Upper lobe of left lung (tissue), 6 donors: ENCODE measurements around the gene POR. TPM values are rescaled to one million over a fixed set of nuclear protein-coding genes. Genes with fewer than 3 reads are reported as not detected.

Experiments used
- ATAC-seq, 2 donors: fragments of 200-7000 bp; cut with Tn5 transposase; one replicate each; pipeline ENCODE4 v1.9.1; 2022; ENCODE audit warnings: mild to moderate bottlenecking in 2 of 2, moderate library complexity in 2 of 2; ENCODE audit not compliant: low FRiP score in 2 of 2
- DNase-seq, 2 donors: peaks; one replicate each; pipeline ENCODE4 v3.0.0-alpha.2; 2019 to 2020
- H3K27ac ChIP-seq, 4 donors: fragments of 200-600 bp; sonication (generic); one replicate each; pipeline ENCODE4 v1.5.1; 2016 to 2019
- H3K27me3 ChIP-seq, 4 donors: fragments of 200-600 bp; sonication (generic); one replicate each; pipeline ENCODE4 v1.5.1; 2017 to 2019
- H3K36me3 ChIP-seq, 4 donors: fragments of 200-600 bp; sonication (generic); one replicate each; pipeline ENCODE4 v1.5.1; 2016 to 2019
- H3K4me1 ChIP-seq, 4 donors: fragments of 200-600 bp; sonication (generic); one replicate each; pipeline ENCODE4 v1.5.1; 2018 to 2019
- H3K4me3 ChIP-seq, 4 donors: fragments of 200-600 bp; sonication (generic); one replicate each; pipeline ENCODE4 v1.5.1; 2017 to 2019; ENCODE audit warnings: mild to moderate bottlenecking in 2 of 4, moderate library complexity in 1 of 4
- H3K9me3 ChIP-seq, 4 donors: fragments of 200-600 bp; sonication (generic); one replicate each; pipeline ENCODE4 v1.5.1; 2018 to 2019
- EP300 ChIP-seq, 4 donors: sonication (generic); formaldehyde crosslinking; IDR thresholded peaks; one replicate each; pipeline ENCODE4 v1.5.1; 2017; ENCODE audit warnings: antibody characterized with exemption in 4 of 4, control low read depth in 2 of 4
- POLR2A ChIP-seq, 4 donors: fragments of 450-650 bp; IDR thresholded peaks; one replicate each; pipeline ENCODE4 v1.5.1; 2016 to 2017; ENCODE audit warnings: antibody characterized with exemption in 4 of 4, mild to moderate bottlenecking in 2 of 4
- POLR2AphosphoS5 ChIP-seq, 2 donors: sonication (generic); formaldehyde crosslinking; IDR thresholded peaks; one replicate each; pipeline ENCODE4 v1.5.1; 2017; ENCODE audit warnings: antibody characterized with exemption in 2 of 2
- WGBS, 2 donors: methylation state at CpG; one replicate each; pipeline ENCODE4 v1.1.5; 2017 to 2018; 5-methylcytosine and 5-hydroxymethylcytosine counted together
- total RNA-seq, 6 donors: library from RNA; depleted of rRNA in 4 of 6; stranded (reverse); fragments of >200 nt in 4 of 6; gene quantifications; one replicate each; pipeline versions ENCODE4 v1.1.0 to v1.2.1, GENCODE V29; 2016 to 2021
- TF ChIP-seq, protein P1 (sequence below), 6 experiments: fragments of 450-650 bp in 4 of 6; fragments of 200-600 bp in 2 of 6; sonication (generic) in 2 of 6; IDR thresholded peaks; one replicate each; pipeline ENCODE4 v1.5.1; 2016 to 2019; ENCODE audit warnings: antibody characterized with exemption in 6 of 6
- donor health status: DM: no; HTN: no; CAD: no; lungs with moderate emphysema.
- donor health status: DM: no; HTN: yes; CAD: no; lungs with severe emphysema.

Gene POR
- total RNA-seq, 6 donors from 2014 or later, result 107 to 257 (median 194) TPM

DNA sequence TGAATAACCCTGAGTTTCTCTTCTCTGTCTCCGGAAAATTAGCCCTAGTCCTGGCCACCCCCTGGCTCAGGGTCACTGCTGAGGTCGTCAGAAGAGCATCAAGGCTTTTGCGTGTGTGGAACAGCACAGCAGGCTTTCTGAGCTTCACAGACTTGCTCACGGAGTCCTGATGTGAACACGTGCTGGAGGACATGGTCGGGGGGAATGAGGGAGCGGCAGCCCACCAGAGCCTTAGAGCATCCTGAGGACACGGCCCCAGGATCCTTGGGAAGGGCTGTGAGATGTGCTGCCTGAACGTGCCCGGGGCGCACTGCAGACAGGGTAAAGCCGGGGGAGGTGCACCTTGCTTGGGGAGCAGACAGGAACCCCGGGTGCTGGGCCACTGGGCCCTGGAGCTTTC is 50.7 kb downstream of the POR start:
- H3K27ac ChIP-seq, result peak overlapping the region; percentile 64 to 82 (median 81)
- WGBS, 2 donors, result 87 to 91% methylated on average over 11 to 12 of the region's 13 CpGs
- DNase-seq (no peak), ATAC-seq (no peak)
- H3K4me3 ChIP-seq, result no peak overlapping the region
- peaks cover 0 to 33% (median 1%) of the 10 kb centered on the region in 4 donors for H3K36me3 ChIP-seq
- no peaks in the 10 kb centered on the region for H3K27me3 ChIP-seq
- TF ChIP-seq POLR2A (IDR thresholded peaks at IDR 0.05) (no peak), EP300 (IDR thresholded peaks at IDR 0.05) (no peak), POLR2AphosphoS5 (IDR thresholded peaks at IDR 0.05) (no peak)
- TF ChIP-seq, protein P1, sequence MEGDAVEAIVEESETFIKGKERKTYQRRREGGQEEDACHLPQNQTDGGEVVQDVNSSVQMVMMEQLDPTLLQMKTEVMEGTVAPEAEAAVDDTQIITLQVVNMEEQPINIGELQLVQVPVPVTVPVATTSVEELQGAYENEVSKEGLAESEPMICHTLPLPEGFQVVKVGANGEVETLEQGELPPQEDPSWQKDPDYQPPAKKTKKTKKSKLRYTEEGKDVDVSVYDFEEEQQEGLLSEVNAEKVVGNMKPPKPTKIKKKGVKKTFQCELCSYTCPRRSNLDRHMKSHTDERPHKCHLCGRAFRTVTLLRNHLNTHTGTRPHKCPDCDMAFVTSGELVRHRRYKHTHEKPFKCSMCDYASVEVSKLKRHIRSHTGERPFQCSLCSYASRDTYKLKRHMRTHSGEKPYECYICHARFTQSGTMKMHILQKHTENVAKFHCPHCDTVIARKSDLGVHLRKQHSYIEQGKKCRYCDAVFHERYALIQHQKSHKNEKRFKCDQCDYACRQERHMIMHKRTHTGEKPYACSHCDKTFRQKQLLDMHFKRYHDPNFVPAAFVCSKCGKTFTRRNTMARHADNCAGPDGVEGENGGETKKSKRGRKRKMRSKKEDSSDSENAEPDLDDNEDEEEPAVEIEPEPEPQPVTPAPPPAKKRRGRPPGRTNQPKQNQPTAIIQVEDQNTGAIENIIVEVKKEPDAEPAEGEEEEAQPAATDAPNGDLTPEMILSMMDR (IDR thresholded peaks at IDR 0.05), result no peak
- no peaks in the 10 kb centered on the region for H3K9me3 ChIP-seq
- peaks cover 21 to 46% (median 30%) of the 10 kb centered on the region in 4 donors for H3K4me1 ChIP-seq

DNA sequence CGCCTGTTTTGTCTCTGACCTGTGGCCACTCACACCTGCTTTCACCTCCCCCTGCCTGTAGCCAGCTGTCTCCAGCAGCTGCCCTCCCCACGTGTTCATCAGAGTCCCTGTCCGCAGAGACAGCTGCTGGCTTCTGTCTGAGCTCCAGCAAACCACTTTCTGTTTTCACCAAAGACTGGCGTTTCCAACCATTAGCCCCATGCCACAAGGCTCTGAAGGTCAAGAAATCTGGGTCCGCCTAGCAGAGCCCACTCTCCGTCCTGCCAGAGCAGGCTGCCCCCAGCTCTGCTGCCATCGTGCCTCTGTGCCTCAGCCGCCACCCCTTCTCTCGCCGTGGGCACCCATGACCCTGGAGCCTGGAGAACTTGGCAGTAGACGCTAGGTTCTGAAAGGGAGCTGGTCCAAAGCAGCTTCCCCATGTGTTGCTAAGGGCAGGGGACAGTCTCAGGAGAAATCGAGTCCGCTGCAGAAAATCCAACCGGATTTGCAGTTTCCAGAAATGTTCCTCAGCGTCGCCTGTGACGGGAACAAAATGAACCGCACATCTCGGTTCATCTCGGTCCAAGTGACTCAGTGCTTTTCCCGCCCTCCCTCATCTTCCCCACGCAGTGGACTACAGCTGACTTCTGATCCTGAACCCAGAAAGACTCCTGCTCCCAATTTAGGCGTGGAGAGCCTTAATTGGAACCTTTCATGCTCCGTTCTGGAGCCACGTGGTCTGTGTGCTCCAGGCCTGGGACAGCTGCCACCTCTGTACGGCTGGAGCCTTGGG is 51.4 kb downstream of the POR start:
- peak overlapping the region; percentile 64 to 82 (median 81) for H3K27ac ChIP-seq
- peaks cover 23 to 47% (median 33%) of the 10 kb centered on the region in 4 donors for H3K4me1 ChIP-seq
- TF ChIP-seq POLR2AphosphoS5 (IDR thresholded peaks at IDR 0.05) (peak; percentile 72 to 80), EP300 (IDR thresholded peaks at IDR 0.05) (peak in 3 of 4 donors; percentile 80 to 93 (median 88))
- TF ChIP-seq, protein P1 (IDR thresholded peaks at IDR 0.05), result no peak
- ATAC-seq, result peak; percentile 29 to 77
- peak overlapping the region in 1 of 4 donors; percentile 10 for H3K4me3 ChIP-seq
- H3K27me3 ChIP-seq, result no peaks in the 10 kb centered on the region
- H3K36me3 ChIP-seq, result peaks cover 0 to 35% (median 0%) of the 10 kb centered on the region in 4 donors
- no peaks in the 10 kb centered on the region for H3K9me3 ChIP-seq
- DNase-seq, result no peak
- 71 to 76% methylated on average over 21 to 26 of the region's 26 CpGs for WGBS, 2 donors

DNA sequence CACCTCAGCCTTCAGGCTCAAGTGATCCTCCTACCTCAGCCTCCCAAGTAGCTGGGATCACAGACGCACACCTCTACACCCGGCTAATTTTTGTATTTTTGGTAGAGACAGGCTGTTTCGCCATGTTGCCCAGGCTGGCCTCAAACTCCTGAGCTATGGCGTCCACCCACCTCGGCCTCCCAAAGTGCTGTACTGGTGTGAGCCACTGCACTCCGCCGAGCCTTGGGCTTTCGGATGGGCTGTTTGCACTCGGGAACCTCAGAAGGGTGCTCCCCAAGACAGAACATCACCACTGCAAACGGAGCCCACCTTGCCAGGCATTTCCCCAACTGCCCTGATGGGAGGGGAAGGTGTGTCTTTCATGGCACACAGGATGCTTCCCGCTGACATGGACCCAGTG is 52.1 kb downstream of the POR start:
- DNase-seq (no peak), ATAC-seq (no peak)
- H3K4me3 ChIP-seq, result no peak overlapping the region
- WGBS, 2 donors, result 86 to 95% methylated on average over 9 to 11 of the region's 11 CpGs
- H3K27ac ChIP-seq, result peak overlapping the region; percentile 61 to 82 (median 79)
- H3K27me3 ChIP-seq, result no peaks in the 10 kb centered on the region
- no peaks in the 10 kb centered on the region for H3K9me3 ChIP-seq
- peaks cover 30 to 54% (median 40%) of the 10 kb centered on the region in 4 donors for H3K4me1 ChIP-seq
- H3K36me3 ChIP-seq, result peaks cover 0 to 33% (median 0%) of the 10 kb centered on the region in 4 donors
- TF ChIP-seq EP300 (IDR thresholded peaks at IDR 0.05), result no peak
- TF ChIP-seq, protein P1 (IDR thresholded peaks at IDR 0.05), result no peak
- no peak for TF ChIP-seq POLR2A (IDR thresholded peaks at IDR 0.05)
- TF ChIP-seq POLR2AphosphoS5 (IDR thresholded peaks at IDR 0.05), result no peak

DNA sequence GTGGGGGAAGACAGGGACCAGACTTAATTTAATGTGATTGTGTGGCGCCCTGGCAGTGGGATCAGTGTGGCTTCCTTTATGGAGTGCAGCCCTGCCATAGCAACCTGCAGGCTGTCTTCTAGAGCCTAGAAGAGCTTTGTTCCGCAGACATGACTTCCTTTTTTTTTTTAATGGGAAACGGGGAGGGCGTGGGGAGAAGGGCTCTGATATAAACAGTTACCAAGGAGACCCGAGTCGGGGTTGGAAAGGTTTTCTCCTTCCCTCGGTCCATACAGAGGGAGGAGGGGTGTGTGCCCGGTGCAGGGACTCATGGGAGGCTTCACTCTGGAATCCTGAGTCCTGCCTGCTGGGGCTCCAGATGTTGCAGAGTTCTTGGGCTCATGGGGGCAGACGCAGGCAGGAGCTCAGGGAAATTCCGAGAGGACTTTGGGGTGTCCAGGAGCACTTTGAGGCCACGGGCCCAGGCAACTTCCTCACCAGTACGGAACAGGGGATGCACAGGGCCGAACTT is 52.6 kb downstream of the POR start:
- peak in 1 of 2 donors; percentile 37 for ATAC-seq
- peak overlapping the region in 2 of 4 donors; percentile 2 to 19 for H3K4me3 ChIP-seq
- H3K4me1 ChIP-seq, result peaks cover 33 to 58% (median 45%) of the 10 kb centered on the region in 4 donors
- H3K27ac ChIP-seq, result peak overlapping the region; percentile 61 to 82 (median 79)
- no peaks in the 10 kb centered on the region for H3K9me3 ChIP-seq
- TF ChIP-seq EP300 (IDR thresholded peaks at IDR 0.05) (no peak), POLR2AphosphoS5 (IDR thresholded peaks at IDR 0.05) (no peak), POLR2A (IDR thresholded peaks at IDR 0.05) (no peak)
- TF ChIP-seq, protein P1 (IDR thresholded peaks at IDR 0.05), result no peak
- DNase-seq, result no peak
- H3K36me3 ChIP-seq, result peaks cover 0 to 37% (median 2%) of the 10 kb centered on the region in 4 donors
- 33 to 36% methylated on average over 8 to 11 of the region's 13 CpGs for WGBS, 2 donors
- H3K27me3 ChIP-seq, result no peaks in the 10 kb centered on the region
